ENCODE data around the gene EFCAB6.

The EFCAB6 gene

DNA sequence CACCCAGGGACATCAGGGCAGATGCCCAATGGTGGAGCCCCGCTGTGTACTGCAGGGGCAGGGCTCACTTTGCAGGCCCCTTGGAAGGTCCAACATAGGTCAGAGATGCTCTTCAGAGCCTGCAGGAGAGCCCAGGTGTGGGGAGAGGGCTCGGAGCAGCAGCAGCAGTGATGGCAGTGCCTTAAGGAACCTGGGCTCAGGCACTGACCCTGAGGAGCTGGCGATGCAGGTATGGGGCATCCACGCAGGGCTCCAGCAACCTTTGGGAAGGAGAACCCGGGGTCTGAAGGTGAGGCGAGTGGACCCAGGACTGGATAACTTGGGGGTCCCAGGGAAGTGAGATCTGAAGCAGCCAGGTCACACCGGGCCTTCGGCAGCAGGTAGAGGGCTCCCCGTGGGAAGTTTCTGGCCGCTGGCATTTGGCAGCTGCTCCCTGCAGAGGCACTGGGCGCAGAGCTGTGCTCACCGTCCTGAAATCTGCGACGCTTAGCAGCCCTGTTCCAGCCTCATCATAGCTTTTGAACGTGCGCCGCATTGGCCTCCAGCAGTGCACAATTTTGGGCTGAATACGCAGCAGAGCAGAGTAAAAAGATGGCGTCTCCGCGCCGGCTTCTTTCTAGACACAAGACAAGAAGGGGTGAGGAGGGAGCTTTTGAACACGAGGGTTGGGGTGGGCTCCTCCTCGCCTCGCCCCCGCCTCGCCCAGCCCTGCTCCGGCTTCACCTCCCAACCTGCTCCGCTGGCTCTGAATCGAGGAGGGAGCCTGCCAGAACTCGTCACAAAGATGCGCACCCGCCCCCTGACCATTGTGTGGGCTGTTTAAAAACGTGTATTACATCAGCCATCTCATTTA lies 281.5 kb downstream of the EFCAB6 start:
- peak; percentile 39 for DNase-seq (ENCODE audit: low spot score)

DNA sequence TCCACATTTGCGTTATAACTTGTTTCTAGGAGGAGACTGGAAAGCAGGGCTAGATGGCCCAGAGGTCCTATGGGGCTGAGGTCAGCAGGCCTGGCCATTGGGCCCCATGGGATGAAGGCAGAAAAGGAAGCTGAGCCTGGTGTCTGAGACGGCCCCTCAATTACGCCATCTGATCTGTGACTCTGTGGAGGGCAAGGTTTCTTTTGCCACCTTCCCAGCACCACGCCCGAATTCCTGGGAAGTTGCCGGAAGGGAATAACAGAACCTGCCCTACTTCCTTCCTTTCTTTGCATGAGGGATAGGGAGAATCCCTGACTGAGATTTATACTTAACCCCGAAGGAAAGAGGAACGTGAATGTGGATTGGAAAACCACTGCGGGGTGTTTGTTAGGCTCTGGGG lies 282.2 kb downstream of the EFCAB6 start:
- DNase-seq (ENCODE audit: low spot score) = no peak

DNA sequence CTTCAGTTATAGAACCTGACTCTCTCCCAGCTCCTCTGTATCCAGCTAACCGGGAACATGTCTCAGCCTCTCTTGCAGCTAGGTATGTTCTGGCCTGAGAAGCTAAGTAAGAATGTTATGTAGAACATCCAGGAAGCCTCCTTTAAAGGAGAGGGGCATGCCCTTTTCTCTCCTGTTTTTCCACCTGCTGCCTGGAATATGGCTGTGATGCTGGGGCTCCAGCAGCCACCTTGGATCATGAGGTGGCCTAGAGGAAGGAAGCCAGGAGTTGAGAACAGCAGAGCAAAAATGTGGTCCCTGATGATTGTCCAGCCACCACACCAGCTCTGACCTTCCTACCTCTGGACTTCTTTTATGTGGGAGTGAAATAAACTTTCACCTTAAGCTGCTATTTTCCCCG lies 282.6 kb downstream of the EFCAB6 start:
- no peak for DNase-seq (ENCODE audit: low spot score)

DNA sequence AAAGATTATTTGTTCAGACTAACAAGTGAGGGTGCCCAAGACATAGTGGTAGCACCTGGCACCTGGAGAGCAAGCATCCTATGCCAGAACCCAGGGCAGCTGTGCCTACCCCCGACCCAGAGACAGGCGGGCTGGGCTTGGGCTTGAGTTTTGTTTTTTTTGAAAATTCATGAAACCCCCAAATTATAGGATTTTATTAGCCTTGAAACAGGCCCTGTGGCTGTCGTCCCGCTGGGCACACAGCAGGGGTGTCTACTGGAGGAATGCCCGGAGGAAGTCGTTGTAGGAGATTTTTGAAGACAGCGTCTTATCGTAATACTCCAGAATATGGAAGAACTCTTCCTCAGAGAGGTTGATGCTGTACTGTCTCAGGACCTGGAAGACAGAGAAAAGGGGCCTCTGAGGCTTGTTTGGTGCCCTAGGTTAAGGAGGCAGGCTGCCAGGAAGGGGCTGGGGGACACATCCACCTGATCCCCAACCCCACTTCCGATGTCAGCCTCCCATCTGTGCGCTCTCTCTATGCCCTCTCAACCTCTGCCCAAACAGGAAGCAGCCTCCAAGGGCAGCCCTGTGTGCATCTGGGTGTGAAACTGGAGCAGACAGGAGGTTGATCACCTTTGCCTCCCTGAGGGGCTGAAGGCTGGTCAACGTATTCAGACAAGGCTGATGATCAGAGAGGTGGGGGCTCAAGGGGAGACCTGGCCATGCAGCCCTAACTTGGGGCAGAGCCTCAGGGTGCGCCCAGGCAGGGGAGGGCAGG lies 283.3 kb downstream of the EFCAB6 start:
- DNase-seq (ENCODE audit: low spot score) = no peak

DNA sequence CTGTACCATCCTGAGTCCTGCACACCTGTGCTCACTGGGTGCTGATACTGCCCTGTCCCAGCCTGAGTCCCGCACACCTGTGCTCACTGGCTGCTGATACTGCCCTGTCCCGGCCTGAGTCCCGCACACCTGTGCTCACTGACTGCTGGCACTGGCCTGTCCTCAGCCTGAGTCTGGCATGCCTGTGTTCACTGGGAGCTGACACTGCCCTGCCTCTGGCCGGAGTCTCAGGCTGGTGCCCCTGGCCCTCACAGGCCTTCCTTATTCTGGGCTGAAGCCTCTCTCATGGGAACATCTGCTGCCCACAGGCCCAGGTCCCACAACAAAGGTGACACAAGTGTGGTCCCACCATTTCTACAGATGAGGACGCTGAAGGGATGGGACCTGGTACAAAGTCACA lies 285.2 kb downstream of the EFCAB6 start:
- no peak for DNase-seq (ENCODE audit: low spot score)

DNA sequence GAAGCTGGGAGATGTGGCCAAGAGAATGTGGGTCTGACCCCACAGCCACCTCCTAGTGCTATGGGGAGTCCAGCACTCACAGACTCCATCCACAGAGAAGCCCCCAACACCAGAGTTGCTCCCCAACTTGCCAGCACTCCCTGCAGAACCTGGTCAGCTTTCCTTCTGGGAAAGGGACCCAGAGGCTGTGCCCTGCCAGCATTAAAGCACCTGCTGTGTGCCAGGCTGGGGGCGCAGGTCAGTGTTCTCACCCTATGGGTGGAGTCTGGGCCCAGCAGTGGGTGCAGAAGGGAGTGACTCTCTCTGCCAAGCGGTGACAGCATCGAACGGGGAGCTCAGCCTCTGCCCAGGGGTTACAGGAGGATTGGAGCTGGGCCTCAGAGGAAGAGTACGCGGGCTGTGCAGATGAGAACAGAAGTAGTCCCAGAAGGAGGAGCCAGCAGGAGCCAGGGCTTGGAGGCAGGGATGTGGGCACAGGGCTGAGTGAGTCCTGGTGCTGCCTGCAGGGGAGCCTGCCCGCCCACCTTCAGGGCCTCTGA lies 285.9 kb downstream of the EFCAB6 start:
- no peak for DNase-seq (ENCODE audit: low spot score)

DNA sequence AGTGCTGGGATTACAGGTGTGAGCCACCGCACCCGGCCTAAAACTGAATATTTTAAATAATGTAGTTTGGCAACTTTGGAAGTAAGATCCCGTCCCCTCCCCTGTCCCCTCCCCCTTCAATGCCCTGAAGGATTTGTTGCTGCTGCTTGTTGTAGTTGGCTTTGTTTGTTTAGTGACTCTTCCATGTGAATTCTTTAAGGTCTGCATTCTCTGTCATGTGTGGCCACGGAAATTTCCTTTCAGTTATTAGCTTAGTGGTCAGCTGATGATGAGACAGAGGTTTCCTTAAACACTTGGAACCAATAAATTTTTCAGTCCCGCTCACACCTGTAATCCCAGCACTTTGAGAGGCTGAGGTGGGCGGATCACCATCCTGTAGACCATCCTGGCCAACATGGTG lies 290.4 kb downstream of the EFCAB6 start:
- no peak for DNase-seq (ENCODE audit: low spot score)

DNA sequence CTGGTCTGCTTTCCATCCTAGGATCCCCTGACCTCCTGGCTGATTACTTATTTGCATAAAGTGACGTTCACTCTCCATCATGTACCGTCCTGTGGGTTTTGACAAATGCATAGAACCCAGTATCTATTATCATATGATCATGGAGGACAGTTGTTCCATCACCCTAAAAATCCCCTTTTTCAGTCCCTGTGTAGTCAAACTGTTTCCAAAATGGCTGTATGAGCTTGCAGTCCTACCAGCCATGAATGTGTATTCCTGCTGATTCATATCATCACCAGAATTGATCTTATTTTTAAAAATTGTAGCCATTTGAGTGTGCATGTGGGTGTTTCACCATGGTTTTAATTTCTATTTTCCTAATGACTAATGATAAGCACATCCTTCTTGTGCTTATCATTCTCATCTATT lies 291.5 kb downstream of the EFCAB6 start:
- DNase-seq (ENCODE audit: low spot score) = no peak

DNA sequence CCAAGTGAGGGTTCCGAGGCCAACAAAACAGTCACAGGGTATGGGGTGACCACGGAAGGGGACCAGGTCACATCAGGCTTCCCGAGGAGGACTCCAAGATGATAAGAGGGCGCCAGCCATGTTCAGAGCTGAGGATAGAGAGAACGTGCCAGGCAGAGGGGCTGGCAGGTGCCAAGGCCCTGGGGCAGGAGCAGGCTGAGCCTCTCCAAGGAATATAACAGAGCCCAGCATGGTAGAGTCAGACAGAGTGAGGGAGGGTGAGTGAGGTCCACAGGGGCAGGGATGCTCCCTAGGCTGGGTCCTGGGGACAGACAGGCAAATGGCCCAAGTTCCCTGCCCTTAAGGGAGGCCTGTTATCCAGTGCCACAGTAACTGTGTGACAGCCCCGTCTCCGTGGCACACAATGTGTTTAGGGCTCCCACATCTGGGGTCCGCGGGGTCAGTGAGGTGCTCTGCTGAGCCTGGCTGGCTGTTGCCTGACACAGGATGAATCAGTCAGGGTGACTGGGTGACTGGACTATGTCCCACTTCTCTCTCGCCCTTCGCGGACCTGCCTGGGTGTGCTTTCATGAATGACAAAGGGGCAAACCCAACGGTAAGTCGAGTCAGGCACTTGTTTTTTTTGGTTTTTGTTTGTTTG lies 295.0 kb downstream of the EFCAB6 start:
- DNase-seq (ENCODE audit: low spot score) = no peak

DNA sequence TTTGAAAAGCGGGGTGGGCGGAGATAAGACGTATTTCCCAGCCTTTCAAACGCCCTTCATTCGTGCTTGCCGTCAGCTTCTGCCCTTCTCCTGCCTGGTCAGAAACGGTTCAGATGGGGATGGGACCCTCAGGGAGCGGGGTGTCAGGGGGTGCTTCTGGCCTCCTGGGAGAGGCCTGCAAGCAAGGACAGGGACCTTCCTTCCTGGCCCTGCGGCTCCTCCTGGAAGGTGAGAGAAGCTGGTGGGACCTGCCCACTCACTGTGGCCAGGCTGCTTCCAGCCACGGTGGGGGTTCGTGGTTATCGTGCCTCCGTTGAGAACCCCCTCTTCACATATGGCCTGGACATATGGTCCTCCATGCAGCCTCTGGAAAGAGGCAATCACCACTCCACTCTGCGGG lies 295.7 kb downstream of the EFCAB6 start:
- no peak for DNase-seq (ENCODE audit: low spot score)

DNA sequence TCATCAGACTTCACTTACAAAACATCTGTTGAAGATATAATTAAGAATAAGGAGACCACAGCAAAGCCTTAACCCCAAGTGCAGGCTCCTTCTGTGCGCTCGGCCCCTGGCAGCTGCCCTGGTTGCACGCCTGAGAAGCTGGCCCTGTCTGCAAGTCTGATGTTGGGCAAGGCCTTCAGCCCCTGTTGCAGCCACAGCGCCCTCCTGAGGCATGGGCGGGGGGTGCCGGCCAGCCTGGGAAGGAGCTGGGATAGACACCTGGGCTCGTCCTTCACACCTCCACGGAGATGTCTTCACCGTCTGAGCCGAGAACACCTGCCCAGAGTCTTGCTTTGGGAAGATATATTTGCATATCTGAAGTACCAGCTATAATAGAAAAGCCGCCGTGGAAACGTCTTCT lies 296.2 kb downstream of the EFCAB6 start:
- DNase-seq (ENCODE audit: low spot score) = no peak

DNA sequence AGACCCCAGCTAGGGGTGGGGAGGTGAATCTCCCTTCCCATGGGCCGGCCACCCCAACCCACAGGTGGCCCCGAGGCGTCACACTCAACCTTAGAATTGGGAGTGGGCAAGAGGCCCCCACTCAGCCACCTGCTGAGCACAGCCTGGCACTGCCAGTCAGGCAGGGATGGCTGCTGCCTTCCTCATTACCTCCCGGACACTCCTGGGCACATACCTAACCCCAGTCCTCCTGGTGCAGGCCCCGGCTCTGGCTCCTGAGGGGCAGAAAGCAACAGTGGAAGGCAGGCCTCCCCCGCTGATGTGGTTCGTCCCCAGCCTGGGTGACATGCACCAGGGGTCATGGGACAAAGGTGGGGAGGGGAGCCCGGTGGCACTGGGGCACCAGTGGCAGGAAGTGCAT lies 296.7 kb downstream of the EFCAB6 start:
- no peak for DNase-seq (ENCODE audit: low spot score)

DNA sequence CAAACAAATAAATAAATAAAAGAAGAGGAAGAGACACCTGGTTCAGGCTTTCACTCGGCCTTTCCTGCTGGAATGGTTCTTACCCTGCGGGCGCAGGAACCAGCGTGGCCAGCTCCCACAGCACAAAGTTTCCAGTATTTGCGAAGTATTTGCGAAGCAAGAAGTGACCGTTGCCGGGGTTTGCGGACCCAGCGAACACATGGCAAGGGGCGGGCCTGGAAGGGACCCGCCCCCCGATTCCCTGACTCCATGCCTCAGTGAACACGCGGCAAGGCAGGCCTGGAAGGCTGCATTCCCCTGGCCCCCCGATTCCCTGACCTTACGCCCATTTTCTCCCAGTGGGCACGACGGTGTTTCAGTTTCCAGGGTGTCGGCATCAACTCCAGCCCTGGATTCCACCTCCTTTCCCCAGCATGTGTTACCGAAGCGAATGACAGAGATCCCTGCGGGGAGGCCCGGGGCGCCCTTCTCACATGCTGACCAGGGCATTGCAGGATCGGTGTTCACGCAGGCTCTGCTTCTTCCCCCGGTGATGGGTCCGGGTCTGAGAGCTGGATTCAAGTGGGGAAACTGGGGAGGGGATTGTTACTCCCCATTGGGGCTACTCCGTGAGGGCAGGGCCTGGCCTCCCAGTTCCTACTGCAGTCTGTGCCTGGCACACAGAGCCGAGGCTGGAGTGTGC lies 297.5 kb downstream of the EFCAB6 start:
- DNase-seq (ENCODE audit: low spot score) = no peak

DNA sequence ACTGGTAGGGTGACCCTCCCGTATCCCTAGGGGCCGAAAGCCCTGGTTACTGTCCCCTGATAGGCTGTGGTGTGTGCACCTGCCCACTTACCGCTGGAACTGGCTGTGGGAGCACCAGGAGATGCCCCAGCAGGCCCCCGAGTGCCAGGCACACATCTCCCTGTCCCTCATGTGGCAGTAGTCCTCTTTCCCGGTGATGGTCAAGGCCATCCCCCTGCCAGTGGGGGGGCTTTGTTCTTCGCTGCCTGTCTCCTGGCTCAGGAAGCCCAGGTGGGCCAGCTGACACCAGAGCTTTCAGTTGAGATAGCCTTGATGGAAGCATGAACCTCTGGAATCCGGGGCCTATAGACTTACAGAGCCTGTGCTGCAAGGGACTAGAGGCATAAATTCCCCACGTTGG lies 299.8 kb downstream of the EFCAB6 start:
- DNase-seq (ENCODE audit: low spot score) = no peak

DNA sequence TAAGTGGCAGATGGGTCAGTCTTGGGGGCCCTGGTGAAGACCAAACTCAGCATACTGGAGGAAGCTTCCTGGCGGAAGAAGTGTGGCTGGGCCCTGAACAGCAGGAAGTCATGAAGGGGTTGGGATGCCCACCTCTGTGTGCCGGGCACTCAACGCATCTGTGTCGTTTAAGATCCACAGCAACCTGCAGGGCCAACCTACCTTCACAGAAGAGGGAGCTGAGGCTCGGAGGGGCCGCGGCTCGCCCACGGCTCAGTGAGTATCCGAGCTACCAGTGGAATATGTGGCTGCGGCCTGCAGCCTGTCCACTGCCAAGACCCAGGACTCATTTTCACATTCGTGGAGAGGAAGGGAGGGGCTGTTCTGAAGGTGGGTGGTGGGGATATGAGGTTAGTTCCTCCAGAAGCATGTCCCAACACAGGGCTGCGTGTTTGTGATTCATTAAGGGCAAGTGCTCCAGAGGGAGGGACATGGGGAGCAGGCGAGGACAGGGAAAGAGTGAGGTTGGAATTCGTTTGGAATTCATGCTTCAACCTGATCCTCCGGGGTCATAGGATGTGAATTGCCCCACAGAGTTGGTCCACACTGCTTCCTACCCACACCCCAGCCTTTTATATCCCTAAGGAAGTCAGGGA lies 300.7 kb downstream of the EFCAB6 start:
- DNase-seq (ENCODE audit: low spot score) = no peak

DNA sequence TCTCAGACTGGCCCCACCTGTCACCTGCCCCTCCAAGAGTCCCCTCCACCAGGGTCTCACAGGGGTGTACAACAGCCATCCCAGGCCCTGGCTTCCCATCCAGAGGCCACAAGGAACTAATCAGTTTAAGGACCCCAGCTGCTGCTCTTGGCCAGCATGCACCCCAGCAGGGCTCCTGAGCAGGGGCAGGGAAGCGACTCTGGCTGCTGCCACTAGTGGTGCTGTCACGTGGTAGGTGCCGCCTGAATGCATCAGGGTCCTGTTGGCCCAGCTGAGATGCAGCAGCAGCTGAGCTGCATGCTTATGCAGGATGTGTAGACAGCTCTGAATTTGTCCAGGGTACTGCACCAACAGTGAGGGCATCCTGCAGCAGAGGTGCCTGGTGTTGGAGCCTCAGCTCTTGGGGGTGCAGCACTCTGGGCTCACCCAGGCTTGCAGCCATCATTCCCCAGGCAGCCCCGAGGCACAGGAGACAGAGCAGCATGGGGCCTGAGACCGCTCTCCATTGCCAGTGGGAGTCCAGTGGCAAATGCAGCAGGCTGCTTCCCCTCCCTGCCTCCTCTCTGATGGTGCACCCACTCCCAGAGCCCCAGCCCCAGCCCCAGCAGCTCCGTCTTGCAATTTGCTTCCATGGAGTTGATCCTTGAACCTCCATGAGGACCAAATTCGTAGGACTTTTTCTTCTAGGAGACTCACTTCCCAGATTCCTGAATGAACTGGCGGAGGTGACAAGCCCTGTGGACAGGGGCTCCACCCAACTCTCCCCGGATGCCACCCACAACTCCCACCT lies 301.6 kb downstream of the EFCAB6 start:
- DNase-seq (ENCODE audit: low spot score) = no peak

DNA sequence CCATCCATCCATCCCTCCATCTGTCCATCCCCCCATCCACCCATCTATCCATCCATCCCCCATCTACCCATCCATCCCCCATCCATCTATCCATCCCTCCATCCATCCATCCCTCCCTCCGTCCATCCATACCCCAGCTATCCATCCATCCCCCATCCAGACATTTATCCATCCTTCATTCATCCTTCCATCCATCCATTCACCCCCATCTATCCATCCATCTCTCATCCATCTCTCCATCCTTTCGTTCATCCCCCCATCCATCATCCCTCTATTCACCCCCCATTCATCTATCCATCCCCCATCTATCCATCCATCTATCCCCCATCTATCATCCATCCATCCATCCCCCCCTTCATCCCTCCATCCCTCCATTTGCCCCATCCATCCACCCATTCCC lies 302.8 kb downstream of the EFCAB6 start:
- DNase-seq (ENCODE audit: low spot score) = no peak

DNA sequence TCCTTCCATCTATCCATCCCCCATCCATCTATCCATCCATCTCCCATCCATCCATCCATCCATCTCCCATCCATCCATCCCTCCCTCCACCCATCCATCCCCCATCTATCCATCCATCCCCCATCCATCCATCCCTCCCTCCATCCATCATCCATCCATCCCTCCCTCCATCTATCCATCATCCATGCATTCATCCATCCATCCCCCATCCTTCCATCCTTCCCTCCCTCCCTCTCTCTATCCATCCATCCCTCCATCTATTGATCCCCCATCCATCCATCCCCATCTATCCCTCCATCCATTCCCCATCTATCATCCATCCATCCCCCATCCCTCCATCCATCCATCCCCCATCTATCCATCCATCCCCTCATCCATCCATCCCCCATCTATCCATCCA lies 303.6 kb downstream of the EFCAB6 start:
- no peak for DNase-seq (ENCODE audit: low spot score)

DNA sequence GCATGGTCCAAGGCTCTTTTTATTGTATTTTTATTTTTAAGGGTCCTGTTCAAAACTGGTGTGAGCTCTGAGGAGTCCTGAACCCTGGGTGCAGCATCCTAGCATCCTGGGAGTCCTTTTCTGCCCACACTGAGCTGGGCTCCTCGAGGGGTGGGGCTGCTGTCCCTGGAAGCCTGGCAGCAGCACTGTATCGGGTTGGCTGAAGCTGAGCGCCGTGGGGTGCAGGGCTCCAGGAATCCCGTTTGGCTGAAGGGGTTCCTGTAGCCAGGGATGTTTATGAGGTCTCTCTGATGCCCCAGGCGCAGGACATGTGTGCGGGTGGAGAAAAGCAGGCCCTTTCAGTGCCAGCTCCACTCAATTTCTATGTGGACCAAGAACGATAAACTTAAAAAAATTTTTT lies 304.9 kb downstream of the EFCAB6 start:
- no peak for DNase-seq (ENCODE audit: low spot score)

DNA sequence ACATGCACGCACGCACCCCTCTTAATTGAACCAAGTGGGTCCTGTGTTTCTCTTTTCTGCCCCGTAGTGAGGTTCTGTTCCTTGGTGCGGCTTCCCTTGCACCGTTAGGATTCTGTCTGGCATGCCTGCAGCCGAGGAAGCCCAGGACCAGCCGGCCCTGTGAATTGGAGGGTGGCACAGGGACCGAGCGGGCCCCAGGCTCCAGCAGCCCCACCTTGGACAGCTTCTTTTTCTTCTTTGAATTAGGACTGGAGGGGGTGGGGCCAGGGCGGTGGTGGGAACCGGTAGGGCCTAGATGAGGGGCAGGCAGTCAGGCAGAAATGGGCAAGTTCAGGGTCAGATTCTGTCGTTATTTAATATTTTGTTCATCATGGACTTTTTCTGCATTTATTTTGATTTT lies 305.6 kb downstream of the EFCAB6 start:
- DNase-seq (ENCODE audit: low spot score) = no peak

DNA sequence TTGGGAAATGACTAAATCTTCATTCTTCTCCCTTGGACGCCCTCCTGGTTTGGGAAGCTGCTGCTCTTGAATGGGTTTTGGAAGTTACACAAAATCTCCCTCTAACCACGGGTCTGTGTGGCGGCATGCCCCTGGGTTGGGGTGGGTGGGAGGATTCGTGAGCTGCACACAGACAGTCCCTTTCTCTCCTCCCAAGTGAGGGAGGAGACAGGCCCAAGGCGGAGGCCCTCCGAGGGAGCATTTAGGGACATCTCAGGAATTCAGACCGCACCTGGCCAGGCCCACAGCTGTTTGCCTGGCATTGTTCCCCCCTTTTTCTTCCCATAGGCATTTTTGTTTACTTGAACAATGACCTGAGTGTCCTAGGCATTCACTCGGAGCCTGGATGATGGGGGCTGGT lies 306.2 kb downstream of the EFCAB6 start:
- no peak for DNase-seq (ENCODE audit: low spot score)

All from putamen (tissue), 1 donor.